Stimulated activated CD8-positive, alpha-beta memory T cell treated with anti-CD3 and anti-CD28 coated beads, Interleukin-2, amount 100 ng/mL, for 48 hours (primary cell): ENCODE results near the gene ZNF678.

Experiments used
- DNase-seq, 2 donors: peaks; one replicate each; pipeline ENCODE4 v3.0.0-alpha.2; 2020; ENCODE audit warnings: low read depth in 2 of 2

ZNF678 gene

GRCh38 chr1:227563324-227564201 lies at the start of gene ZNF678:
Gene ZNF678 (plus strand): TSS chr1:227563556. CDS start chr1:227650992, 87,436 bp downstream.
- DNase-seq = peak; percentile 76 to 81

- no peak for DNase-seq
Observed at GRCh38 chr1:227518876-227519275, 44.5 kb upstream of the ZNF678 start.

GRCh38 chr1:227521782-227522181 lies 41.6 kb upstream of the ZNF678 start:
- no peak for DNase-seq

- no peak for DNase-seq
Observed at GRCh38 chr1:227526524-227526923, 36.8 kb upstream of the ZNF678 start.

GRCh38 chr1:227532019-227532619 lies 31.2 kb upstream of the ZNF678 start:
- DNase-seq = no peak

- DNase-seq = no peak
Observed at GRCh38 chr1:227540170-227541098, 22.9 kb upstream of the ZNF678 start.

GRCh38 chr1:227541129-227541528 lies 22.2 kb upstream of the ZNF678 start:
- no peak for DNase-seq

GRCh38 chr1:227541796-227542152 lies 21.6 kb upstream of the ZNF678 start:
- DNase-seq = no peak

GRCh38 chr1:227542153-227543120 lies 20.9 kb upstream of the ZNF678 start:
- DNase-seq = peak; percentile 81 to 82

- DNase-seq = no peak
Observed at GRCh38 chr1:227543283-227544066, 19.9 kb upstream of the ZNF678 start.

- DNase-seq = no peak
Observed at GRCh38 chr1:227544067-227545050, 19.0 kb upstream of the ZNF678 start.

- no peak for DNase-seq
Observed at GRCh38 chr1:227545361-227545760, 18.0 kb upstream of the ZNF678 start.

GRCh38 chr1:227546059-227546458 lies 17.3 kb upstream of the ZNF678 start:
- no peak for DNase-seq

- no peak for DNase-seq
Observed at GRCh38 chr1:227546598-227547309, 16.6 kb upstream of the ZNF678 start.

GRCh38 chr1:227547310-227548118 lies 15.8 kb upstream of the ZNF678 start:
- no peak for DNase-seq

- no peak for DNase-seq
Observed at GRCh38 chr1:227548119-227548397, 15.3 kb upstream of the ZNF678 start.

- DNase-seq = no peak
Observed at GRCh38 chr1:227548448-227548847, 14.9 kb upstream of the ZNF678 start.

GRCh38 chr1:227549892-227550291 lies 13.5 kb upstream of the ZNF678 start:
- DNase-seq = no peak
